Measurements from ENCODE around the gene GLCCI1.

DNA sequence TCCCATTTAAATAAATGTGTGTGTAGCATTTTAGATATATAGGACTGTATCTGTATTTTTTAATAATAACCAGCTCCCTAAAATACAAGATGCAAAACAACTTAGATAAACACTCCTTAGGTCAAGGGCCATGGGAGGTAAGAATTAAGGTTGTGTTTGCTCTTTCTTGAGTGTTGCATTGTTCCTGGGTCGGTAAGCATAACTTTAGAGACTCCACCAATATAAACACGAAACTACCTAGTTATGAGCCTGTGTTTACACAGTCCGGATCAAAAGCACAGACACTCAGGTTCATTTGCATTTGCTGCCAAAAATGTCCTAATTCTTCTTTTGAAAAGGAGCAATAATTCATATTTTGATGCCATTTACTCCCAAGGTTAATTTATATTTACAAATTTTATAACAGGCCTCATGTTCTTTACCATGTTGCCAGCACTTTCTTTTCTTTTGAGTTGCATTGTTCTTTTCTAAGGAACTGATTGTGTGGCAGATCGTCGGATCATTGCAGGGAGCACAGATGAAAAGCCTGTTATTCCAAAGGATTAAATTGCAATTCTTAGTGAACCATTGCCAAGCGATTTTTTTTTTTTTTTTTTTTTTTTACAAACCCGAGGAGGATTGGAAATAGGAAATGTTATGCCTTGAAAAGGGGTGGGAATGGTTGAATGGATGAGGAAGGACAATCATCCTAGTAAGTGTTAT, 45.8 kb upstream of the GLCCI1 start:
- TF ChIP-seq, protein P1, sequence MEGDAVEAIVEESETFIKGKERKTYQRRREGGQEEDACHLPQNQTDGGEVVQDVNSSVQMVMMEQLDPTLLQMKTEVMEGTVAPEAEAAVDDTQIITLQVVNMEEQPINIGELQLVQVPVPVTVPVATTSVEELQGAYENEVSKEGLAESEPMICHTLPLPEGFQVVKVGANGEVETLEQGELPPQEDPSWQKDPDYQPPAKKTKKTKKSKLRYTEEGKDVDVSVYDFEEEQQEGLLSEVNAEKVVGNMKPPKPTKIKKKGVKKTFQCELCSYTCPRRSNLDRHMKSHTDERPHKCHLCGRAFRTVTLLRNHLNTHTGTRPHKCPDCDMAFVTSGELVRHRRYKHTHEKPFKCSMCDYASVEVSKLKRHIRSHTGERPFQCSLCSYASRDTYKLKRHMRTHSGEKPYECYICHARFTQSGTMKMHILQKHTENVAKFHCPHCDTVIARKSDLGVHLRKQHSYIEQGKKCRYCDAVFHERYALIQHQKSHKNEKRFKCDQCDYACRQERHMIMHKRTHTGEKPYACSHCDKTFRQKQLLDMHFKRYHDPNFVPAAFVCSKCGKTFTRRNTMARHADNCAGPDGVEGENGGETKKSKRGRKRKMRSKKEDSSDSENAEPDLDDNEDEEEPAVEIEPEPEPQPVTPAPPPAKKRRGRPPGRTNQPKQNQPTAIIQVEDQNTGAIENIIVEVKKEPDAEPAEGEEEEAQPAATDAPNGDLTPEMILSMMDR (IDR thresholded peaks at IDR 0.05), result no peak
- no peak for TF ChIP-seq POLR2A (IDR thresholded peaks at IDR 0.05)

Data from right lobe of liver (tissue), 4 donors.